K562 (cell line): Measurements from ENCODE around the gene LBH. TPM values are rescaled to one million over a fixed set of nuclear protein-coding genes. Genes with fewer than 3 reads are reported as not detected.

ENCODE experiments used
- ATAC-seq: fragments of 200-7000 bp; cut with Tn5 transposase; 3 replicates; pipeline ENCODE4 v1.9.1; 2020; ENCODE audit warnings: moderate library complexity
- BruUV-seq: library from RNA; stranded (reverse); fragments of 400-500 nt; replicated peaks from 2 replicates; lab custom pipeline; 2021; lab: Mats Ljungman, UMichigan
- CTCF ChIA-PET: fragments of 300-600 bp; formaldehyde crosslinking; extraction: SDS; loops from one replicate; lab custom pipeline; 2021; ENCODE audit warnings: low intra/inter-chr PET ratio; lab: Yijun Ruan, JAX
- POLR2A ChIA-PET: fragments of 300-600, 350-650 bp; sonication (Branson Sonifier 250); formaldehyde crosslinking; extraction: SDS; loops from one replicate; lab custom pipeline; 2021; ENCODE audit warnings: antibody characterized with exemption, inconsistent platforms; lab: Yijun Ruan, JAX
- DNase-seq, 4 experiments: peaks; one replicate each; pipeline versions ENCODE4 v3.0.0 to v3.0.0-alpha.2; 2011 to 2018; ENCODE audit warnings: low spot score in 3 of 4, mixed read lengths in 3 of 4; ENCODE audit errors: extremely low read depth in 1 of 4
- FAIRE-seq: peaks from 2 replicates; lab custom pipeline; 2011; peaks lifted over from hg19 to GRCh38; lab: Jason Lieb, UNC
- H2AFZ ChIP-seq: 2 replicates; pipeline ENCODE4 v1.6.0; 2011; ENCODE audit warnings: low read depth, low read length, control low read depth, inconsistent platforms
- H3K27ac ChIP-seq: fragments of 200-600 bp; 3 replicates; pipeline ENCODE4 v1.8.0; 2011; ENCODE audit warnings: low read depth, mild to moderate bottlenecking, control low read depth, inconsistent platforms, low read length, moderate library complexity, mixed read lengths; ENCODE audit errors: extremely low read depth
- H3K27me3 ChIP-seq, 2 experiments: fragments of 300-600 bp in 1 of 2; 2 replicates in 1 of 2; 3 replicates in 1 of 2; pipeline versions ENCODE4 v1.6.0 to v1.8.0; 2011; ENCODE audit warnings: inconsistent platforms in 2 of 2, low read length in 2 of 2, mild to moderate bottlenecking in 1 of 2, mixed read lengths in 1 of 2, moderate library complexity in 1 of 2; ENCODE audit not compliant: control insufficient read depth in 2 of 2, insufficient read depth in 2 of 2
- H3K36me3 ChIP-seq: fragments of 300-600 bp; 3 replicates; pipeline ENCODE4 v1.8.0; 2011; ENCODE audit warnings: mild to moderate bottlenecking, low read length, inconsistent platforms; ENCODE audit not compliant: control insufficient read depth, insufficient read depth
- H3K4me1 ChIP-seq, 2 experiments: fragments of 200-600 bp in 1 of 2; replicated peaks in 1 of 2; 2 replicates in 1 of 2; 3 replicates in 1 of 2; pipeline versions ENCODE4 v1.5.1 to v1.8.0; 2011; ENCODE audit warnings: inconsistent platforms in 2 of 2, low read length in 2 of 2, mild to moderate bottlenecking in 1 of 2, mixed read lengths in 1 of 2, moderate library complexity in 1 of 2; ENCODE audit not compliant: control insufficient read depth in 2 of 2, insufficient read depth in 2 of 2
- H3K4me2 ChIP-seq: 2 replicates; pipeline ENCODE4 v1.6.1; 2011; ENCODE audit warnings: low read length, control low read depth, inconsistent platforms, mixed read lengths; ENCODE audit not compliant: insufficient read depth
- H3K4me3 ChIP-seq: fragments of 200-600 bp; sonication (generic), shearing (Covaris generic); 2 replicates; pipeline ENCODE4 v1.5.1; 2016; ENCODE audit warnings: control low read depth, inconsistent platforms
- H3K79me2 ChIP-seq: fragments of 200-600 bp; 3 replicates; pipeline ENCODE4 v1.8.0; 2011; ENCODE audit warnings: low read length, inconsistent platforms; ENCODE audit not compliant: control insufficient read depth, insufficient read depth
- H3K9ac ChIP-seq, 2 experiments: 2 replicates each; pipeline versions ENCODE4 v1.6.0 to v1.6.1; 2011; ENCODE audit warnings: low read depth in 2 of 2, low read length in 2 of 2, control low read depth in 1 of 2, inconsistent platforms in 1 of 2, mild to moderate bottlenecking in 1 of 2, mixed read lengths in 1 of 2; ENCODE audit not compliant: insufficient read depth in 1 of 2
- H3K9me1 ChIP-seq: one replicate; pipeline ENCODE4 v1.6.0; 2011; ENCODE audit warnings: inconsistent platforms, mild to moderate bottlenecking, low read length, moderate library complexity; ENCODE audit not compliant: control insufficient read depth, insufficient read depth
- H3K9me3 ChIP-seq: replicated peaks from 2 replicates; pipeline ENCODE4 v1.5.1; 2011; ENCODE audit warnings: low read depth, low read length, inconsistent platforms; ENCODE audit not compliant: control insufficient read depth, insufficient read depth
- H4K20me1 ChIP-seq: replicated peaks from 2 replicates; pipeline ENCODE4 v1.6.1; 2011; ENCODE audit warnings: low read length, inconsistent platforms, mixed read lengths; ENCODE audit not compliant: control insufficient read depth, insufficient read depth
- BRD9 ChIP-seq: fragments of 450-650 bp; IDR thresholded peaks from 2 replicates; pipeline ENCODE4 v1.6.1; 2018; ENCODE audit warnings: low read depth; ENCODE audit not compliant: partially characterized antibody
- CBFA2T2 ChIP-seq: fragments of 450-650 bp; conservative IDR thresholded peaks from 2 replicates; pipeline ENCODE4 v1.6.1; 2017; ENCODE audit warnings: mild to moderate bottlenecking
- HNRNPLL ChIP-seq: fragments of 200-400 bp; formaldehyde crosslinking; IDR thresholded peaks from 2 replicates; pipeline ENCODE4 v1.6.1; 2017; ENCODE audit warnings: low read length, low read depth, mild to moderate bottlenecking; ENCODE audit not compliant: poor library complexity, severe bottlenecking
- KLF13 ChIP-seq: fragments of 450-650 bp; IDR thresholded peaks from 2 replicates; pipeline ENCODE4 v1.6.1; 2016; ENCODE audit warnings: missing genetic modification characterization, low read depth, mild to moderate bottlenecking, missing compliant biosample characterization, moderate library complexity, borderline replicate concordance
- KLF6 ChIP-seq: fragments of 250-450 bp; sonication (Bioruptor Pico); IDR thresholded peaks from 2 replicates; pipeline ENCODE4 v1.4.0; 2020; ENCODE audit warnings: mild to moderate bottlenecking, moderate library complexity, borderline replicate concordance
- NONO ChIP-seq, 2 experiments: fragments of 200-400 bp in 1 of 2; fragments of 450-650 bp in 1 of 2; formaldehyde crosslinking in 1 of 2; IDR thresholded peaks; 2 replicates each; pipeline ENCODE4 v1.6.1; 2017; ENCODE audit warnings: low read depth in 2 of 2, mild to moderate bottlenecking in 2 of 2, moderate library complexity in 2 of 2, low read length in 1 of 2
- SUPT5H ChIP-seq: fragments of 450-650 bp; IDR thresholded peaks from 2 replicates; pipeline ENCODE4 v1.6.1; 2016
- ZFX ChIP-seq: sonication (generic); formaldehyde crosslinking; IDR thresholded peaks from 2 replicates; pipeline ENCODE4 v1.8.0; 2022; ENCODE audit warnings: mild to moderate bottlenecking, missing genetic modification reagents, moderate library complexity
- ZNF212 ChIP-seq: fragments of 450-650 bp; formaldehyde crosslinking; IDR thresholded peaks from 2 replicates; pipeline ENCODE4 v1.4.0; 2020; ENCODE audit warnings: mild to moderate bottlenecking
- ZNF717 ChIP-seq: fragments of 250-450 bp; sonication (Bioruptor Pico); IDR thresholded peaks from 2 replicates; pipeline ENCODE4 v1.5.0; 2021
- WGBS: fragments of 100-300 bp; shearing (Covaris generic); methylation state at CpG from one replicate; pipeline ENCODE4 v1.1.6; 2016; ENCODE audit warnings: low coverage, mixed read lengths; ENCODE audit not compliant: insufficient coverage; ENCODE audit errors: missing lambda C conversion rate; 5-methylcytosine and 5-hydroxymethylcytosine counted together
- in situ Hi-C: fragments of 300-500 bp; cut with MboI; formaldehyde crosslinking; loops from 4 replicates; pipeline ENCODE4 v1.15.0; 2018; ENCODE audit warnings: inconsistent platforms, mixed read lengths
- intact Hi-C: fragments of 100-400 bp; cut with micrococcal nuclease; formaldehyde crosslinking; loops from 2 replicates; pipeline ENCODE4 v1.14.2; 2022
- polyA plus RNA-seq, 8 experiments: library from polyadenylated mRNA; depleted of rRNA in 4 of 8; stranded (reverse) in 5 of 8; unstranded in 3 of 8; fragments of >200 nt; fragmentation: Nextera tagmentation in 2 of 8; fragmentation: Illumina TruSeq in 1 of 8; extraction: Ambion mirVana in 2 of 8; extraction: Trizol in 1 of 8; gene quantifications; 2 replicates each; pipeline versions ENCODE4 v1.2.1 to v1.2.3, GENCODE V29; 2011 to 2014; ENCODE audit warnings: inconsistent platforms in 1 of 8, missing spikeins in 1 of 8
- total RNA-seq, 7 experiments: library from RNA; depleted of rRNA in 6 of 7; stranded (reverse); fragments of >200 nt in 6 of 7; fragmentation: Illumina TruSeq in 2 of 7; extraction: Trizol in 2 of 7; gene quantifications; 2 replicates each; pipeline versions ENCODE4 v1.2.1 to v1.2.3, GENCODE V29; 2011 to 2021; ENCODE audit warnings: low replicate concordance in 1 of 7
- TF ChIP-seq, protein P1 (sequence below): fragments of 250-450 bp; sonication (Bioruptor Pico); IDR thresholded peaks from 2 replicates; pipeline ENCODE4 v1.8.0; 2022; ENCODE audit warnings: inconsistent platforms, mild to moderate bottlenecking, moderate library complexity, borderline replicate concordance
- TF ChIP-seq, protein P2 (sequence below), 2 experiments: fragments of 450-650 bp in 1 of 2; sonication (generic) in 1 of 2; formaldehyde crosslinking; conservative IDR thresholded peaks; 2 replicates each; pipeline versions ENCODE4 v1.4.0 to v1.8.1; 2020 to 2022; ENCODE audit warnings: mild to moderate bottlenecking in 1 of 2, missing genetic modification reagents in 1 of 2
- TF ChIP-seq, protein P3 (sequence below): fragments of 250-450 bp; sonication (Bioruptor Pico); IDR thresholded peaks from 2 replicates; pipeline ENCODE4 v1.5.0; 2021; ENCODE audit warnings: mild to moderate bottlenecking, moderate library complexity
- TF ChIP-seq, protein P4 (sequence below): sonication (generic); formaldehyde crosslinking; IDR thresholded peaks from 2 replicates; pipeline ENCODE4 v1.8.0; 2022; ENCODE audit warnings: missing genetic modification reagents, mild to moderate bottlenecking, borderline replicate concordance

Gene LBH
- total and polyA plus RNA-seq, 9 of the 15 experiments (the other 6 are each of a cell fraction or from before 2014, with no cell fraction given) = 3.1 to 13.4 (median 7.4) TPM

DNA sequence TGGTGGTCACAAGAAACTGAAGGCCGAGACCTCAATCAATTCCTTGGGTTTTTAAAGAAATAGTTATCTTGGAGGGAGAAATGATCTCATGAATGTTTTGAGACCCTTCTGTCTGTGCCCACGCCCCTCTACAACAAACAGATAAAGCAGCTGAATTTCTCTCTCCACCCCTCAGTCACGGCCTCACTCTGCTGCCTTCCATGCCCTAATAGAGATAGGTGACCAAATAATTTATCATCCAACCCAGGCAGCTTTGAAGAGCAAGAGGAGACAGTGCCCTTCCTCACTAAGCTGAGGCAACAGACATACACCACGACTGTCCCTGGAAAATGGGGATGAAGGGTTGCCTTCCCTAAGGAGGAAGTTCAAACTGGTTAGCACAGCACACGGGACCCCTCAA is 71.2 kb downstream of the LBH start:
- no peaks in the 10 kb centered on the region for H4K20me1 ChIP-seq
- H3K27ac ChIP-seq = no peak overlapping the region
- no peak for DNase-seq
- H3K27me3 ChIP-seq = no peaks in the 10 kb centered on the region; a peak in 1 of 5 replicates
- peaks cover 0 to 8% of the 10 kb centered on the region in 2 experiments; a peak in 3 of 5 replicates for H3K4me1 ChIP-seq
- no TSS peak for BruUV-seq
- H3K79me2 ChIP-seq = no peaks in the 10 kb centered on the region
- peaks cover 2% of the 10 kb centered on the region for H3K9me1 ChIP-seq
- intact Hi-C loops (no loop called here), in situ Hi-C loops (no loop called here)
- no peak overlapping the region for H2AFZ ChIP-seq
- ChIA-PET POLR2A (interaction anchor here (0.8 to 1.8 kb wide), 2 partner anchors 9 to 12 kb away, joined by 5 to 10 read pairs; no protein-coding TSS in a partner anchor), CTCF (no interaction called here)
- no peaks in the 10 kb centered on the region for H3K36me3 ChIP-seq
- H3K9me3 ChIP-seq = no peaks in the 10 kb centered on the region
- no peak overlapping the region for H3K4me3 ChIP-seq
- H3K4me2 ChIP-seq = no peak overlapping the region
- FAIRE-seq = no peak
- no peak overlapping the region for H3K9ac ChIP-seq
- ATAC-seq = no peak
- 23% methylated on average over 4 of the region's 5 CpGs for WGBS
- no peak for TF ChIP-seq KLF13 (tag)
- no peak for TF ChIP-seq BRD9
- TF ChIP-seq, protein P1, sequence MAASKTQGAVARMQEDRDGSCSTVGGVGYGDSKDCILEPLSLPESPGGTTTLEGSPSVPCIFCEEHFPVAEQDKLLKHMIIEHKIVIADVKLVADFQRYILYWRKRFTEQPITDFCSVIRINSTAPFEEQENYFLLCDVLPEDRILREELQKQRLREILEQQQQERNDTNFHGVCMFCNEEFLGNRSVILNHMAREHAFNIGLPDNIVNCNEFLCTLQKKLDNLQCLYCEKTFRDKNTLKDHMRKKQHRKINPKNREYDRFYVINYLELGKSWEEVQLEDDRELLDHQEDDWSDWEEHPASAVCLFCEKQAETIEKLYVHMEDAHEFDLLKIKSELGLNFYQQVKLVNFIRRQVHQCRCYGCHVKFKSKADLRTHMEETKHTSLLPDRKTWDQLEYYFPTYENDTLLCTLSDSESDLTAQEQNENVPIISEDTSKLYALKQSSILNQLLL (CRISPR knock-in tag) = no peak
- TF ChIP-seq KLF6 (CRISPR knock-in tag) = no peak
- TF ChIP-seq CBFA2T2 = no peak
- no peak for TF ChIP-seq ZNF212 (CRISPR knock-in tag)
- no peak for TF ChIP-seq SUPT5H
- TF ChIP-seq, protein P2, sequence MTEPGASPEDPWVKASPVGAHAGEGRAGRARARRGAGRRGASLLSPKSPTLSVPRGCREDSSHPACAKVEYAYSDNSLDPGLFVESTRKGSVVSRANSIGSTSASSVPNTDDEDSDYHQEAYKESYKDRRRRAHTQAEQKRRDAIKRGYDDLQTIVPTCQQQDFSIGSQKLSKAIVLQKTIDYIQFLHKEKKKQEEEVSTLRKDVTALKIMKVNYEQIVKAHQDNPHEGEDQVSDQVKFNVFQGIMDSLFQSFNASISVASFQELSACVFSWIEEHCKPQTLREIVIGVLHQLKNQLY (CRISPR knock-in tag; conservative IDR thresholded peaks at IDR 0.05) = no peak
- TF ChIP-seq ZNF717 (CRISPR knock-in tag) = no peak
- TF ChIP-seq HNRNPLL = no peak
- TF ChIP-seq, protein P3, sequence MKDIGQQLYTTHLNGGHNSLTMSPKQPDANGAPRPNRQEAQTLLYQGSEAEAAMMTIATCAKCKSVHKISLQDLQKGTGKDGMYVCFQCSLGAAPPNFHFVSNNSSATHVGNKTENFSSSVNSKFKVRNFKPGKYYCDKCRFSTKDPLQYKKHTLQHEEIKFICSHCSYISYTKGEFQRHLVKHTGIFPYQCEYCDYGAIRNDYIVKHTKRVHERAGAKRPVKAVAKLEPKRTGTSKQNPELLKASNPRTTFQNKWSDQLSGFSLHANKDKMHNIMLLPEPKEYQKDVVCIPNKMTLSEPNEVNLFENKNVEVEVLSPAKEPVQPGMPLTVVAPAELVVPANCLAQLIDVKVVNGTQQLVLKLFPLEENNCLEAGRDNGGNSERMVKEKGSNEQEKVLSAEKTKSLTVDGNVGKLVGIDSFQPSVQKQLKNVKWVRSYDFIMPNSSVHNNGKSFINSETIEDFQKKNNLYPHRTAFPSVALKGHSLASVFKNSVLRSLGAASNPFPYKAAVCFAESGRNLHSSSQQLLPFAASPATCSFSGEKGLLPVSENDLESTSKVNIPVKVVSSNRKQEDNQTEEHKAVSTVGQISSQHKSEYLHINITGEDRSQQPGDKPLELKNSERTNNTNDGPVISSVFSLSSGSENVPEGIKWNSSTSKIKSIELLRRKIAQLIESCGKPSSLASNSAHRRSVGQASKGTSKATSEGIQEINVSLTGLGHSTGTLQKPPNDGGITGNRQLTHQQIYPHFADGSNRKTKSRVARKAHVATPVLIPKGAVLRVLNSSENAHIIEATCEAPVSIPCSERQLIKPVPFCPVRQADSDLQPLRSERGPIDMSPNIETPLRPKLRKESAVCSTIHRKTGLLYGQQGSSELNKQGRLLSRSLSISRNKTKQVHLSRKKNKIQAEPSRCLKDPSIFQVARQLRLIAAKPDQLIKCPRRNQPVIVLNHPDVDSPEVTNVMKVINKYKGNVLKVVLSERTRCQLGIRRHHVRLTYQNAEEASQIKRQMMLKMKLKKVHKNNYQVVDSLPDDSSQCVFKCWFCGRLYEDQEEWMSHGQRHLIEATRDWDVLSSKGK (CRISPR knock-in tag) = no peak
- TF ChIP-seq NONO (IDR thresholded peaks at IDR 0.05; ENCODE audit: low read depth in 2 of 2, low read length in 1 of 2) = no peak
- TF ChIP-seq, protein P4, sequence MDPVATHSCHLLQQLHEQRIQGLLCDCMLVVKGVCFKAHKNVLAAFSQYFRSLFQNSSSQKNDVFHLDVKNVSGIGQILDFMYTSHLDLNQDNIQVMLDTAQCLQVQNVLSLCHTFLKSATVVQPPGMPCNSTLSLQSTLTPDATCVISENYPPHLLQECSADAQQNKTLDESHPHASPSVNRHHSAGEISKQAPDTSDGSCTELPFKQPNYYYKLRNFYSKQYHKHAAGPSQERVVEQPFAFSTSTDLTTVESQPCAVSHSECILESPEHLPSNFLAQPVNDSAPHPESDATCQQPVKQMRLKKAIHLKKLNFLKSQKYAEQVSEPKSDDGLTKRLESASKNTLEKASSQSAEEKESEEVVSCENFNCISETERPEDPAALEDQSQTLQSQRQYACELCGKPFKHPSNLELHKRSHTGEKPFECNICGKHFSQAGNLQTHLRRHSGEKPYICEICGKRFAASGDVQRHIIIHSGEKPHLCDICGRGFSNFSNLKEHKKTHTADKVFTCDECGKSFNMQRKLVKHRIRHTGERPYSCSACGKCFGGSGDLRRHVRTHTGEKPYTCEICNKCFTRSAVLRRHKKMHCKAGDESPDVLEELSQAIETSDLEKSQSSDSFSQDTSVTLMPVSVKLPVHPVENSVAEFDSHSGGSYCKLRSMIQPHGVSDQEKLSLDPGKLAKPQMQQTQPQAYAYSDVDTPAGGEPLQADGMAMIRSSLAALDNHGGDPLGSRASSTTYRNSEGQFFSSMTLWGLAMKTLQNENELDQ = no peak
- TF ChIP-seq ZFX (CRISPR knock-in tag) = no peak
